HG02763 (cell line): ENCODE data around the gene ZSCAN5A.
"Not testable (repeated sequence)": the region's sequence is repeated elsewhere in the genome, so short reads cannot be mapped to it uniquely, and the experiment has no call there.

Experiments used
- ATAC-seq: cut with Tn5 transposase; IDR thresholded peaks from one replicate; pipeline ENCODE4 v1.9.1; 2021; ENCODE audit warnings: mild to moderate bottlenecking, moderate library complexity; ENCODE audit not compliant: unreplicated experiment

ZSCAN5A gene, protein sequence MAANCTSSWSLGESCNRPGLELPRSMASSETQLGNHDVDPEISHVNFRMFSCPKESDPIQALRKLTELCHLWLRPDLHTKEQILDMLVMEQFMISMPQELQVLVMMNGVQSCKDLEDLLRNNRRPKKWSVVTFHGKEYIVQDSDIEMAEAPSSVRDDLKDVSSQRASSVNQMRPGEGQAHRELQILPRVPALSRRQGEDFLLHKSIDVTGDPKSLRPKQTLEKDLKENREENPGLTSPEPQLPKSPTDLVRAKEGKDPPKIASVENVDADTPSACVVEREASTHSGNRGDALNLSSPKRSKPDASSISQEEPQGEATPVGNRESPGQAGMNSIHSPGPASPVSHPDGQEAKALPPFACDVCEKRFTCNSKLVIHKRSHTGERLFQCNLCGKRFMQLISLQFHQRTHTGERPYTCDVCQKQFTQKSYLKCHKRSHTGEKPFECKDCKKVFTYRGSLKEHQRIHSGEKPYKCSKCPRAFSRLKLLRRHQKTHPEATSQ

DNA sequence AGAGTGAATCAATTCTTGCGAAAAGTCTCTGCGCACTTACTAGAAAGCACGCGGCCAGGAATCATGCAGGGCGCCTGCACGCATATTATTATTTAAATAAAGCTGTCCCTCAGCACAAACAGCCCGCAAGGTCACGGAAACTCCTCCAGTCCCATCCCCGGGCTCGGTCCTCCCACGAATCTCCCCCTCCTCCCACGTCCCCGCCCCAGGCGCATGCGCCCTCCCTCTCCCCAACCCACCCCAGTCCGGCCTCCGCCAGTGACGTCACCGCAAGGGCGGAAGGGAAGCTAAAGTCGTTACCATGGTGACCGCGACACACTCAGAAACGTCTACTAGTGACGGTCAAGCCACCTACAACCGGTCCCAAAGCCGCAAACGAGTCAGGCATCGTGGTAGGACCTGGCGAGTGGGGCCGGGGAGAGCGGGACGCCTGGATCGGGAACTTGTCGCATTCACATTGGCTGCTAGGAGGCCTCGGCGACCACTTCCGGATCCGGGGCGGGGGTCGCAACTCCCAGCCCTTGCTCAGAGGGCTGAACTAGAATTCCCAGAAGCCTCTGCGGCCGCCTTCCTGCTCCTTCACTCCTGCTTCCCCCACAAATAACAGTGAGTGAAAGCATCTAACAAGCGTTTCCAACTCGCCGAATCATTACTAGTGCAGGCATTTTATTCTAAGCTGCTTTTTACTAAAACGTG lies at the start of gene ZSCAN5A:
Gene ZSCAN5A (minus strand): TSS at position 459 of the 696 bp plus-strand sequence. CDS start 89,793 bp downstream, outside the sequence.
- ATAC-seq: peak; percentile 70

DNA sequence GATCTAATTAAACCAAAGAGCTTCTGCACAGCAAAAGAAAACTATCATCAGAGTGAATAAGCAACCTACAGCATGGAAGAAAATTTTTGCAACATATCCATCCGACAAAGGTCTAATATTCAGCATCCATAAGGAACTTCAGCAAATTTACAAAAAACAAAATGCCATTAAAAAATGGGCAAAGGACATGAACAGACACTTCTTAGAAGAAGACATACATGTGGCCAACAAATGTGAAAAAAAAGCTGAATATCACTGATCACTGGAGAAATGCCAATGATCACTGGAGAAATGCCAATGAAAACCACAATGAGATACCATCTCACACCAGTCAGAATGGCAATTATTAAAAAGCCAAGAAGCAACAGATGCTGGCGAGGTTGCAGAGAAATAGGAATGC lies 46.2 kb upstream of the ZSCAN5A start:
- ATAC-seq: no peak

DNA sequence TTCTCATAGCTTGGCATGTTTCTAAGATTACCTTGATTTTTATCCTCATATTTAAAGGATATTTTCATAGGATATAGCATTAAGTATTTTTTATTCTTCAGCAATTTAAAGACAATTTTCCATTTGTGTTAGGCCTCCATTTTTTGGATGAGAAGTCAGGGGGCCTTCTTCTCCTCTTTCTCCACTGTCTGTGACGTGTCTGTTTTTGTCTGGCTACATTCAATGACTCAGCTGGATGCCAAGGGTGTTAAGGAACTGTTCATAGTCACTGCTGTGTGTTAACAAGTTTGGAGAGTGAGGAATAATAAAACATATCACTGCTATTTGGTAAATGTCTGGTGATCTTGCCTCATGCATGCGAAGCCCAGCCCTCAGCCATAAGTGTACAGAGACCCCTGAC lies 42.3 kb upstream of the ZSCAN5A start:
- ATAC-seq: no peak

DNA sequence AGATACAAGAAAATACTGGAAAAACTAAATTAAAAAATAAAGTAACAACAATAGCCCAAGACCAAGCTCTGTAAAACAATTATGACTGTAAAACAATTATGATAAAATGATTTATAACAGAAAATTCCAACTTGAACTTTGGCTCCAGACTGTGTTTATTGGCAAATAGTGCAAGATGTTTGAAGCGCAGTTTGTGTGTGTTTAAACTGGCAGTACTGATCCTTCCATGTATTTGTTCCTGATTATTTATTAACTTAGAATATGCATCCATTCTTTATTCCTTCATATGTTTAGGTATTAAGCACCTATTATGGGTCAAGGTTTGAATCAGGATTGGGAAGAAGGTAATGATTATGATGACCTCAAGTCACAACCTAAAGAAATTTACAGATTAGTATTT lies 40.9 kb upstream of the ZSCAN5A start:
- ATAC-seq: no peak

DNA sequence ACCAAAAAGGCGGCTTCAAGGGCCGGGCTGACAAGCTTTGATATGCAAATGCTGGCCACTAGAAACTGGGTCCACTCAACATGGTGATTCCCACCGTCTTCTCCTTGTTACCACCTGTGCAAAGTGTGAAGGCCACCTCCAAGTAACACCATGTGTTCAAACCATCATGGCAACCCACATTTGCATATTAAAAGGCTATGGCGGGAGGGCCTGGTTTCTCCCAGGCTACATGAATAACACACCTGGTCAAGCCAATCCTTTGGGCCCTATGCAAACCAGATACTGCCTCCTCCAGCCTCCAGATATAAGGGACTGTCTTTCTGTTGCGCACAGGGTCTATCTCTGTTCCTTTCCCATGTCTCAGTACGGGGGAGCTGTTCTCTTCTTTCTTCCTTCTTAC lies 36.6 kb upstream of the ZSCAN5A start:
- no peak for ATAC-seq

DNA sequence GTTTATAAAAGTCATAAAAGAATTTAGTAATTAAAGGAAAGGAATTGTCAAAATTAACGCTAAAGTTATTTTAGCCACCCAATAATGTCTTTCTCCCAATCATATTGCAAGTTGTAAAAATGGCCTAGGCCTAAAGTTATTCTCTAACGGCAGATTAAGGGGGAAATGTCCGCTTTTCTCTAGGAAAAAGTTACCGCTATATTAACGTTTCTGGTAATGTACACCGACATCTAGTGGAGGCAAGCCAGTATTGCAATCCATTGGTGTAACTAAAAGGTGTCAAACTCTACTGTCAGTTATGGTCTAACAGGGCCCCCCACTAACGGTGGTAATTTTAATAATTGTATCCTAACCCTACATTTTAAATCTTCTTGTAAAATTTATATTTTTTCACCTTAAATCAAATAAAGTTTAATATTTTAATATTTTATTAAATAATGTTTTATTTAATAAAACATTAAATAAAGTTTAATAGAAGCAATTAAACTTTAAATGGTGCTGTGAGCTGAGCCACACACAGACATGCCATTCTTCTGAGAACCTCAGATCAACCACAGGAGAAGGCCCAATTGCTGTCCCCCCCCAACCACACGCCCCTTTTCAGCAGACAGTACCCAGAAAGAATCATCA lies 35.9 kb upstream of the ZSCAN5A start:
- no peak for ATAC-seq

DNA sequence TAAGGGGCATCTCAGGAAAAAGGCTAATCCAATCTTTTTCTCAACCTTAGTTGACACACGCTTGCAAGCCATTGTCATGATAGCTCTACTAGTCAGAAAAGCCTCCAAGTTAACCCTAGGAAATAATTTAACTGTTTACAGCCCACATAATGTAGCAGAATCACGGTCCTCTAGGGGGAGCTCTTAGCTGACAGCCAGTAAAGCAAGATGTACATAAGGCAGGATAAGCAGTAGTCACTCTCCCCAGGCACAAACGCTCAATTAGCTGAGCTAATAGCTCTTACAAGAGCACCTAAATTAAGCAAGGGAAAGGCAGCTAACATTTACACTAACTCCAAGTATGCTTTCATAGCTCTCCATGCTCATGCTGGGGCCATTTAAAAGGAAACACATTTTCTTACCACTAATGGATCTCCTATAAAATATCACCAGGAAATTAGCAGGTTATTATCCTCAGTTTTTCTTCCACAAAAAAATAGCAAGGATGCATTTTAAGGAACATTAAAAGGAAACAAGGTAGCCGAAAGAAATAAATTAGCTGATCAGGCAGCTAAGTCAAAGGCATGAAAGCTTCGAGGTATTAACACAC lies 33.7 kb upstream of the ZSCAN5A start:
- ATAC-seq: no peak

DNA sequence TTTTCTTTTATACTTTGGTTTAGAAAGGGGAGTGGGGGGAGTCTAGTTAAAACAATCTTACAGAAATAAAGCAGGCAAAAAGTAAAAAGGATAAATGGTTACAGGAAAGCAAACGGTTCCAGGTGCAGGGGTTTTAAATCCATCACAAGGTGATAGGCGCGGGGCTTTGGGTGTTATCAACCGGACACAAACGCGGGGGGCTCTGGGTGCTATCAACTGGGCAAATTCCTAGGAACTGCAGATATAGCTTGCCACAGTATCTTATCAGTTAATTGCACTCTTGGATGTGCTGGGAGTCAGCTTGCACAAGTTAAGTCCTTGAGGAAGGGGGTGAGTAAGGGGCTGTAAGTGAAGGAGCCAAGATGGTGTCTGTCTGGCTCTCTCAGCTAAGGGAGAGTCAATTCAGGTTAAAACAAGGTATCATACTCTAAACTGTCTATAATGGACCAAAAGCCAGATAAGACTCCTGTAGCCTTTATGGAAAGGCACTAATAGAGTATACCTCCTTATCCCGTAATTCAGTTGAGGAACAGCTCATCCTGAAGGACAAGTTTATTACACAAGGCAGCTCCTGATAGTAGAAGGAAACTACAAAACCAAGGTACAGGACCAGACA lies 32.6 kb upstream of the ZSCAN5A start:
- no peak for ATAC-seq

DNA sequence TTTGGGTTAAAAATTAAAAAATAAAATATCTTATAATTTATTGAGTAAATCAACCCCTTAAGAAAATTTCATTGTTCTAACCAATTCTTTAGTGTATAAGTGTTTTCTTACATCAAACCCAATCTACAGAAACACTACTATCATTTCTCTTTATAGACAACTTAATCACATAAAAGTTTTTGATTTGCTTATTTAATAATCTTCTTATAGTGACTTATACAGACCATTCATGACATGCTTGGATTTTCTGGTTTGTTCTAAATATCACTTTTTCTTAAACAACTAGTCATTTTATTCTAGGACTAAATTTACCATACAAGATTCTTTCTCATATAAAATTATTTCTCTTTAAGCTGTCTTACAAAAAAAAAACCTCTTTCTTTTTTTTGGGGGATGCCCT lies 27.3 kb upstream of the ZSCAN5A start:
- no peak for ATAC-seq

DNA sequence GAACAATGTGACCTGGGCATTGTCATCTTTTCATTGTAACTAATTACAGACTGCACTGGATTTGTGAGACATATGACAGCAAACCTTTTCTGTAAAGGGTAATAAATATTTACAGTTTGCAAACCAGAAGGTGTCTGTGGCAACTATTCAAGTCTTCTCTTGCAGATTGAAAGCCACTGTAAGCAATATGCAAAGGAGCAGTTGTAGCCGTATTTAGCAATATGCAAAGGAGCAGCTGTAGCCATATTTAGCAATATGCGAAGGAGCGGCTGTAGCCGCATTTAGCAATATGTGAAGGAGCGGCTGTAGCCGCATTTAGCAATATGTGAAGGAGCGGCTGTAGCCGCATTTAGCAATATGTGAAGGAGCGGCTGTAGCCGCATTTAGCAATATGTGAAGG lies 24.4 kb upstream of the ZSCAN5A start:
- not testable (repeated sequence) for ATAC-seq

DNA sequence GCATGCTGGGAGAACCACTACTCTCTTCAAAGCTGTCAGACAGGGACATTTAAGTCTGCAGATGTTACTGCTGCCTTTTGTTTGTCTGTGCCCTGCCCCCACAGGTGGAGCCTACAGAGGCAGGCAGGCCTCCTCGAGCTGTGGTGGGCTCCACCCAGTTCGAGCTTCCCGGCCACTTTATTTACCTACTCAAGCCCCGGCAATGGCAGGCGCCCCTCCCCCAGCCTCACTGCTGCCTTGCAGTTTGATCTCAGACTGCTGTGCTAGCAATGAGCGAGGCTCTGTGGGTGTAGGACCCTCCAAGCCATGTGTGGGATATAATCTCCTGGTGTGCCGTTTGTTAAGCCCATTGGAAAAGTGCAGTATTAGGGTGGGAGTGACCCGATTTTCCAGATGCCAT lies 22.4 kb upstream of the ZSCAN5A start:
- ATAC-seq: not testable (repeated sequence)

DNA sequence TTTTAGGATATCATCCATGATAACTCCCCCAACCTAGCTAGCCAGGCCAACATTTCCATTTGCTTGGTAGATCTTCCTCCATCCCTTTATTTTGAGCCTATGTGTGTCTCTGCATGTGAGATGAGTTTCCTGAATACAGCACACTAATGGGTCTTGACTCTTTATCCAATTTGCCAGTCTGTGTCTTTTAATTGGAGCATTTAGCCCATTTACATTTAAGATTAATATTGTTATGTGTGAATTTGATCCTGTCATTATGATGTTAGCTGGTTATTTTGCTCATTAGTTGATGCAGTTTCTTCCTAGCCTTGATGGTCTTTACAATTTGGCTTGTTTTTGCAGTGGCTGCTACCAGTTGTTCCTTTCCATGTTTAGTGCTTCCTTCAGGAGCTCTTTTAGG lies 20.7 kb upstream of the ZSCAN5A start:
- not testable (repeated sequence) for ATAC-seq

DNA sequence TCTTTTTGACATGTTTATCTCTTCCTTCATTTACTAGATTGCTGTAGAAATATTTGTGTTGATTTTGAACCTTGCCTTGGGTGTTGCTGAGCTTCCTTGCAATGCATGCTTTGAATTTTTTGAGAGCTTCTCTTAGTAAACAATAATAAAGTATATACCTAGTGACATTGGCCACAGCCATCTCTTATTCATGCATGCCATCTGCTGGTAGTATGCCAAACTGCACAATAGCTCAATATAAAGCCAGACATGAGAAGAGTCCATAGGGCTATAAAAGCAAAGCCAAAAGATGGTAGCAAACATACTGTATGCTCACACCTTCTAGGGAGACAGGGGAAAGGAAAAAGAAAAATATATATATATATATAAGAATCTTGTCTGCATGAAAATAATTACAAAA lies 18.9 kb upstream of the ZSCAN5A start:
- no peak for ATAC-seq

DNA sequence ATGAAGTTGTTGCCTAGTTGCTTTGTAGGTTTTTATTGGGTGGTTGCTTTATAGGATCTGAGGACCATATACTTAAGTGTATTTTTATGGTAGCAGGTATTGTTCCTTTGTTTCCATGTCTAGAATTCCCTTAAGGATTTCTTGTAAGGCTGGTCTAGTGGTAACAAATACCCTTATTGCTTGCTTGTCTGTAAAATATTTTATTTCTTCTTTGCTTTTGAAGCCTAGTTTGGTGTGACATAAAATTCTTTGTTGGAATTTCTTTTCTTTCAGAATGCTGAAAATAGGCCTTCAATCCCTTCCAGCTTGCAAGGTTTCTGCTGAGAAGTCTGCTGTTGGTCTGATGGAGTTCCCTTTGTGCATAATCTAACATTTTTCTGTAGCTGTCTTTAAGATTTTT lies 18.1 kb upstream of the ZSCAN5A start:
- no peak for ATAC-seq

DNA sequence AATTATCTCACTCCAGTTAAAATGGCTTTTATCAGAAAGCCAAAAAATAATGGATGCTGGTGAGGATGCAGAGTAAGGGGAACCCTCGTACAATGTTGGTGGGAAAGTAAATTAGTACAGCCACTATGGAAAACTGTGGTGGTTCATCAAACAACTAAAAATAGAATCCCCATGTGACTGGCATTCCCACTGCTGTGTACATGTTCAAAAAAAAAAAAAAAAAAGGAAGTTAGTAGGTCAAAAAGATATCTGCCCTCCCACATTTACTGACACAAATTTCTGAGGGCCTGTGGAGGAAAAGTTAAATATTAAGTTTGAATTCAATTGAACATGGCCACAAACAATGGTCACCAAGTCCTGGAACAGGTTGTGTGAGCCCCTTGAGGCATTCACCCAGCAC lies 9.8 kb upstream of the ZSCAN5A start:
- no peak for ATAC-seq

DNA sequence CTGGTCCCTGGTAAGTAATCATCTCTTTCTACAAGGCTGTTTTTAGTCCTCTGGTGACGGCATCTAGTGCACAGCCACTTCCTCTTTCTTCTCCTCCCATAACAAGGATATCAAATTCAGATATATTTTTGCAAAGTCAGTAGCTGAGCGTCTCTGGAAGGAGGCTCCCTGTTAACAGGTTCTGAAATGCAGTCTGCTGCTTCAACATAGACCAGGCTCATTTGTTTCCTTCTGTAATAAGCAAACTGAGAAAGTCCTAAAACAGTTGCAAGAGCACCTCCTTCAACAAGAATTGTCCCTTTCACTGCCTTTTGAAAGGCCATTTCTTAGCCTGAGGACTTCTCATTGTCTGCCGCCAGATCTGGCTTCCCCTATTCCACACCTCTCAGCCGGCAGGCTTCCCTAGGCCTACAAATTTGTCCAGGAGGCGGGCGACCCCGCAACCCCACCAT lies 7.4 kb upstream of the ZSCAN5A start:
- ATAC-seq: no peak

DNA sequence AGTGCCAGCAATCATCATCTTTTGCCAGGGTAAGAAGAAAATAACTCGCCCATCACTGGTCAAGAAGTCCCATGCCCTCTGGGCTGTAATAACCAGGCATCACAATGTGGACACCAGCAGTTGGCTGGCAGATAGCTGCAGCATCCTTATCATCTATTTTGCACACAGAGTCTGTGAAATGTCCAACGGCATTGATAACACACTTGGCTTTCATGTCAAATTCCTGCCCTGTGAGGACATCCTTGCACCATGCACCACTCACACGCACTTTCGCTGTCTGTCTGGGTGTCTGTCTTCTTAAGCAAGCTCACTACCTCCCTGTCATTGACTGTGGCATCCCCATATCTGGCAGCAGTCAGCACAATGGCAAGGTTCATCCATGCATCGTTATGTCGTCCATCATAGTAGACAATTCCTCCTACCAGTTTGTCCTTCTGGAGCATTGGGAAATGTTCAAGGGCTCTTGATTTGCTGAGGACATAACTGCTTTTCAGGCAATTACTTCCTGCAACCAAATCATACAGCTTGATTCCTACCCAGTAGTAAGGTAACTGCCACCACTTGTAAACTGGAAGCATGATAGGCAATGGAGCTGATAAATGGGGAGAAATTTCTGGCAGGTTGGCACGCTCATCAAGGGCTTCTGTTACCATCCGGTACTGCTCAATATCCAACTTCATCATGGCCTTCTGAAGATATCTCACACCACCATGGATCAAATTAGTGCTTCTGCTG lies 6.8 kb upstream of the ZSCAN5A start:
- ATAC-seq: no peak

DNA sequence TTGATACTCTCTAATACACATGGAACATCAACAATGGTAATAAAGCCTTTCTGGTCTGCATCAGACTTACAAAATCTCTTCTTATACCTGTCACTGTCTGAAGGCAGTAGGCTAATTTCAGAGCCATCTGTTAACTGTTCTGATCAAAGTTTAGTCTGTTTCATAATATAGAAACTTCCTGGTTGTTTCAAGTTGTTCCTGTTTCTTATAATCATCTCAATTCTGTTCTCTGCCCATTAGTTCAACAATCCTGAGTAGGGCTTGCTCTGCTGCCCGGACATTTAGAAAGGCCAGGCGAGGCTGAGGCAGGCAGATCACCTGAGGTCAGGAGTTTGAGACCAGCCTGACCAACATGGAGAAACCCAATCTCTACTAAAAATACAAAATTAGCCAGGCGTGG lies 5.4 kb upstream of the ZSCAN5A start:
- ATAC-seq: no peak

DNA sequence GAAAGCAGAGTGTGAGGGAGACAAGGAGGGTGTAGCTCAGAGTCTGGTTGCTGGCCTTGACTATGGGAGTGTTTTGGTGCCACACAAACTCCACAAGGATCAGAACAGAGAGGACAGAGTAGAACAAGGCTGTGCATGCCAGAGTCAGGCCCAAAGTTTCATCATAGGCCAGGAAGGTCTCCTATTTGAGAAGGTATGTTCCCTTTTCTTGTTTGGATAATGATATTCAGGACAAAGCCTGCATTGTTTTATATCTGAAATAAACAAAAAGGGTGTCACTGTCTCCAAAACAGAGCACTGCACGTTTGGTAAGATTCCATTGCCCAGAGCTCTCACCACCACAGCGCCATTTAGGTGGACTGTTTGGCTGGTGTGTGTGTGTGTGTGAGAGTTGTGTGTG lies 3.1 kb upstream of the ZSCAN5A start:
- ATAC-seq: no peak

DNA sequence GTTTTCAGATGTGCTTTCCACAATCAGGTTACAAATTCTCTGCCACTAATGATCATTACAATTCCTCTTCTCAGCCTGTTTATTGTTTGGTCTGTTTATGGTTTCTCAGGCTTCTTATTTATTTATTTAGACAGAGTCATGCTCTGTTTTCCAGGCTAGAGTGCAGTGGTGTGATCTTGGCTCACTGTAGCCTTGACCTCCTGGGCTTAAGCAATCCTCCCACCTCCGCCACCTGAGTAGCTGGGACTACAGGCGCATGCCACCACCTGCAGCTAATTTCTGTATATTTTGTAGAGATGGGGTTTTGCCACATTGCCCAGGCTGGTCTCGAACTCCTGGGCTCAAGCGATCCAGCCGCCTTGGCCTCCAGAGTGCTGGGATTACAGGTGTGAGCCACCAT lies 2.1 kb upstream of the ZSCAN5A start:
- no peak for ATAC-seq
